ENCODE results near the gene ZNRF3. TPM values are rescaled to one million over a fixed set of nuclear protein-coding genes. Genes with fewer than 3 reads are reported as not detected.

ZNRF3 gene
- polyA plus RNA-seq, 1 donor (not counting 4 experiments of a cell fraction or from before 2014, with no cell fraction given), result 2.6 TPM

DNA sequence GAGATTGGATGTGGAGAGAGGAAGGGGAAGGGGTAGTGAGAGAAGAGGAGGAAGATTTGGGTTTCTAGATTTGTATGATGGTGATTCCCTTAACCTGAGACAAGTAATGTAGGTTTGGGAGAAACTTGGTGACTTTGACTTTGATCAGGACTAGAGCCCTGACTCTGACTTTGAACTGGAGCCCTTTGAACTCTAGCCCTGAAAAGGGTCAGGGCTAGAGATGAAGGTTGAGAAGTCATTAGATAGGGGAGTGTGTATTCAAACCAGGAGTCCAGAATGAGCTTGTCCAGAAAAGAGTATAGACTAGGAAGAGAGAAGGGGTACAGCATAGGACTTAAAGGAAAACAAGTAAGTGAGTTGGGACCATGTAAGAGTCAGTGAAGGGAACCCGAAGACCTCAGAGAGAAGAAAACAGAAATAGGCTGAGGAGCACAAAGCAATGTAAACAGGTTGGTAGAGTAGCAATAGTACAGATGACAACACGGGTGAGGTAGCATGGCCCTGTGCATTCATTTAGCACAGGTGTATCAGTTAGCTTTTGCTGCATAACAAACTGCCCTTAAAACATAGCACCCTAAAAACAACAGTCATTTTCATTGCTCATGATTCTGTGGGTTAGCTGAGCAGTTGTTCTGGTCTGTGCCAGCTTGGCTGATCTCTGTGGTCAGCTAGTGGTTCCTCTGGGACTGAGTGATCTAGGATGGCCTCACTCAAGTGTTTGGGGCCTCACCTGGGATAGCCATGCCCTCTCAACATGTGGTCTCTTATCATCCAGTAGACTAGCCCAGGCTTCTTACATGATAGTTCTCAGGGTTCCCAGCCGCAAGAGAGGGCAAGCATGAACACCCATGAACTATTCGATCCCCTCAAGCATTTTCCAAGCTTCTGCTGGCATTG is 135.2 kb downstream of the ZNRF3 start:
- no peak overlapping the region for H3K4me3 ChIP-seq (ENCODE audit: control insufficient read depth in 2 of 3, extremely low read depth in 1 of 3, insufficient read depth in 2 of 3, low read depth in 1 of 3, low read length in 3 of 3)
- FAIRE-seq, result no peak
- no peak overlapping the region for H3K4me2 ChIP-seq (ENCODE audit: control insufficient read depth, extremely low read depth, insufficient read depth, low read depth, low read length)
- H2AFZ ChIP-seq (ENCODE audit: control insufficient read depth, low read length), result no peak overlapping the region
- H3K27ac ChIP-seq (ENCODE audit: control insufficient read depth, insufficient read depth, low read length), result no peak overlapping the region
- no peaks in the 10 kb centered on the region for H3K4me1 ChIP-seq (ENCODE audit: control insufficient read depth, extremely low read depth, insufficient read depth, low read length)
- H4K20me1 ChIP-seq (ENCODE audit: control insufficient read depth, extremely low read depth, insufficient read depth, low read length), result no peaks in the 10 kb centered on the region
- no peaks in the 10 kb centered on the region for H3K9me3 ChIP-seq (ENCODE audit: control insufficient read depth, low read depth, low read length)
- peaks cover 0 to 1% of the 10 kb centered on the region in 2 experiments for H3K36me3 ChIP-seq (ENCODE audit: control insufficient read depth in 2 of 2, extremely low read depth in 1 of 2, insufficient read depth in 2 of 2, low read length in 2 of 2)
- H3K9ac ChIP-seq (ENCODE audit: control insufficient read depth, extremely low read depth, insufficient read depth, low read length), result no peak overlapping the region
- TF ChIP-seq EZH2 (IDR thresholded peaks at IDR 0.05; ENCODE audit: low read length) (no peak), CTCF (optimal IDR thresholded peaks at IDR 0.05 in 1 of 3, IDR thresholded peaks at IDR 0.05 in 1 of 3, conservative IDR thresholded peaks at IDR 0.05 in 1 of 3; ENCODE audit: extremely low read depth in 1 of 3, insufficient read depth in 2 of 3, low read length in 3 of 3) (no peak)
- dilution Hi-C loops (cut with MboI; ENCODE audit: extremely low pct_ligation_motif_present, low sequenced_read_pairs), result no loop called here
- H3K27me3 ChIP-seq (ENCODE audit: control insufficient read depth, extremely low read depth, insufficient read depth, low read length), result no peaks in the 10 kb centered on the region
- H3K79me2 ChIP-seq (ENCODE audit: control insufficient read depth, insufficient read depth, low read length), result no peaks in the 10 kb centered on the region
- no peak for DNase-seq (ENCODE audit: low read depth, low spot score)
- no peaks in the 10 kb centered on the region for H3K9me1 ChIP-seq (ENCODE audit: control insufficient read depth, extremely low read depth, insufficient read depth, low read length)

DNA sequence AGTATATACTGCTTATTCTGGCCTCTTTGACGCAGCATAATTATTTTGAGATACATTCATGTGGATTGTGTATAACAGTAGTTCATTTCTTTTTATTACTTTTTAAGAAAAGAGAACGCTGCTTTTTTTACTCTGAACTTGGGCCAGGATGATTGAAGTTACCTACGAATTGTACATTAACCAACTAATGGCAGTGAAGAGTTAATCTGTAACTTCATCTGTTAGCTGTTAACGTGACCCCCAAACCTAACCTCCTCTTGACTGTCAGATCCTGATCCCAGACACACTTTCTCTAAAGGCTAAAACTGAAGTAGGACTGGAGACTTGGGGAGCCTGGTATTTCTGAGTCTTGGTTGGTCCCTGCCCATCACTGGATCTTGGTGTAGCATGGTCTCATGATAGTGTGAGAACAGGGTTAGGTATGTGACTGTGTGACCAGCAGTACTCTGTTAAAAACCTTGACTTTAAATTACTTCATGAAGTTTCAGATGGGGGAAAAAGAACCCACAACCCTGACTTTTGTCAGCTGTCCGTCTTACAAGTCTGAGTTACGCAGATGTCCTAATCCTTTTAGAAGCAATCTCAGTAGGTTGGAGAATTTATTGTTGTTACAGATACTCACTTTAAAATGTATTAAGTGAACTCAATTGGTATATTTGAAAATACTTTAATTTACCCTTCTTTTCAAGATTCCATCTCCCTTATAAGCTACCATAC is 138.9 kb downstream of the ZNRF3 start:
- dilution Hi-C loops (cut with MboI; ENCODE audit: extremely low pct_ligation_motif_present, low sequenced_read_pairs), result no loop called here
- FAIRE-seq, result no peak
- no peak for TF ChIP-seq EZH2 (IDR thresholded peaks at IDR 0.05; ENCODE audit: low read length)
- TF ChIP-seq CTCF (optimal IDR thresholded peaks at IDR 0.05 in 1 of 3, IDR thresholded peaks at IDR 0.05 in 1 of 3, conservative IDR thresholded peaks at IDR 0.05 in 1 of 3; ENCODE audit: extremely low read depth in 1 of 3, insufficient read depth in 2 of 3, low read length in 3 of 3), result no peak
- H3K4me1 ChIP-seq (ENCODE audit: control insufficient read depth, extremely low read depth, insufficient read depth, low read length), result no peaks in the 10 kb centered on the region
- no peak overlapping the region for H3K27ac ChIP-seq (ENCODE audit: control insufficient read depth, insufficient read depth, low read length)
- no peak overlapping the region for H3K4me2 ChIP-seq (ENCODE audit: control insufficient read depth, extremely low read depth, insufficient read depth, low read depth, low read length)
- no peaks in the 10 kb centered on the region for H4K20me1 ChIP-seq (ENCODE audit: control insufficient read depth, extremely low read depth, insufficient read depth, low read length)
- peaks cover 1 to 2% of the 10 kb centered on the region in 2 experiments for H3K36me3 ChIP-seq (ENCODE audit: control insufficient read depth in 2 of 2, extremely low read depth in 1 of 2, insufficient read depth in 2 of 2, low read length in 2 of 2)
- H3K27me3 ChIP-seq (ENCODE audit: control insufficient read depth, extremely low read depth, insufficient read depth, low read length), result no peaks in the 10 kb centered on the region
- no peak for DNase-seq (ENCODE audit: low read depth, low spot score)
- no peak overlapping the region for H3K9ac ChIP-seq (ENCODE audit: control insufficient read depth, extremely low read depth, insufficient read depth, low read length)
- no peak overlapping the region for H2AFZ ChIP-seq (ENCODE audit: control insufficient read depth, low read length)
- H3K79me2 ChIP-seq (ENCODE audit: control insufficient read depth, insufficient read depth, low read length), result no peaks in the 10 kb centered on the region
- H3K9me1 ChIP-seq (ENCODE audit: control insufficient read depth, extremely low read depth, insufficient read depth, low read length), result no peaks in the 10 kb centered on the region
- H3K9me3 ChIP-seq (ENCODE audit: control insufficient read depth, low read depth, low read length), result no peaks in the 10 kb centered on the region
- no peak overlapping the region for H3K4me3 ChIP-seq (ENCODE audit: control insufficient read depth in 2 of 3, extremely low read depth in 1 of 3, insufficient read depth in 2 of 3, low read depth in 1 of 3, low read length in 3 of 3)
